NCI-H345 treated with DMSO at 0.1 percent for 48 hours (cell line): Measurements from ENCODE around the gene ACOXL.
A peak's percentile ranks its signal among the peaks of the same experiment; 100 is the strongest.

Experiments used
- DNase-seq: peaks from one replicate; lab custom pipeline; 2025; ENCODE audit not compliant: unreplicated experiment; lab: John Stamatoyannopoulos, UW

Gene ACOXL

DNA sequence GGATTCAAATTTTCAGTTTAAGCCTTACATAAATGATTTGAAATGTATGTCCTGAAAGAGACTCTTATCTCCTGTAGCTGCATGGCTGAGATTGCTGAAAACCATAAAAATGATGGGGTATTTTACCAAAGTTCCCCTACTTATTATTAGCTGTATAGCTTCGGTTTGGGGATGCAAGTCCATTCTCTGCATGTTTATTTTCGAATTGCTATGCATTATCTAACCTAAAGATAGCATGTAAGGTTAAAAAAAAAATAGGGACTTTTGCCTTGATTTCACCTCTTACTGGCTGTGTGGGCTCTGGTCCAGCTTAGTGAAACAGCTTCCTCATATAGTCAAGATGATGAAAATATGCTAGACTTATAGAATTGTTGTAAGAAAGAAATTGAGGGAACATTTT lies 14.0 kb upstream of the ACOXL start:
- DNase-seq, result no peak

DNA sequence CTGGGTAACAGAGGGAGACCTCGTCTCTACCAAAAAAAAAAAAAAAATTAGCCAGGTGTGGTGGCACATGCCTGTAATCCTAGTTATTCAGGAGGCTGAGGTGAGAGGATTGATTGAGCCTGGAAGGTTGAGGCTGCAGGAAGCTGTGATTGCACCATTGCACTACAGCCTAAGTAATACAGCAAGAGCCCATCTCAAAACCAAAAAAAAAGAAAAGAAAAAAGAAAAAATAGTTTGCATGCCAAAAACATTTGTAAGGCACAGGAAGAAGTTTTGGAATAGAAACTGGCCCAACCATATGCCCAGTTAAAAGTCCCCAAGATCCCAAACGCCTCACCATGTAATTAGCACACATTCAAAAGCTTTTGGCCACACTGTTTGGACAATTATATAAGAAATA lies 13.4 kb upstream of the ACOXL start:
- DNase-seq, result no peak

DNA sequence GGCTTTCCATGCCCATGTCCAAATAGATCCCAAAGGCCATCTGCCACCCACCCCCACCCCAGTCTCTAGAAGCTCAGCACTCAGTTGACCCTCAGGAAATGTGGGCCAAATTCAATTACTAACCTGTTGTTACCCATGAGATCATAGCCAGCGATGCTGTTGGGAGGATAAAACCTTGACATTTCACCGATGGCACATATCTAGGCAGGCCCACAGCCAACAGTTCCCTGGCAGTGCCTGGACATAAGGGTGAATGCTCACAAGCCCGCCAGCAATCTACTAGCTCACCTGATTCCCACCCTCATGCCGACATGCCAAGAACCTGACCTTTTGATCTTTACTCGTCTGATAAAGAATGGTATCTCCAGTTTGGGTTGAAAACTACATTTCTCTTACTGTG lies 11.8 kb upstream of the ACOXL start:
- DNase-seq, result no peak

DNA sequence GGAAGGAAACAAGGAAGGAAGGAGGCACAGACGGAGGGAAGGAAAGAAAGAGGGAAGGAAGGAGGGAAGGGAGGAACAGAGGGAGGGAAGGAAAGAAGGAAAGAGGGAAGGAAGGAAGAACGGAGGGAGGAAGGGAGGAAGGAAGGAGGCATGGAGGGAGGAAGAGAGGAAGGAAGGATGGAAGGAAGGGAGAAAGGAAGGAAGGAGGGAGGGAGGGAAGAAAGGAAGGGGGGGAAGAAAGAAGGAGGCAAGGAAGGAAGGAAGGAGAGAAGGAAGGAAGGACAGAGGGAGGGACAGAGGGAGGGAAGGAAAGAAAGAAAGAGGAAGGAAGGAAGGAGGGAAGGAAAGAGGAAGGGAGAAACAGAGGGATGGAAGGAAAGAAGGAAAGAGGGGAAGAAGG lies 7.6 kb upstream of the ACOXL start:
- no peak for DNase-seq

DNA sequence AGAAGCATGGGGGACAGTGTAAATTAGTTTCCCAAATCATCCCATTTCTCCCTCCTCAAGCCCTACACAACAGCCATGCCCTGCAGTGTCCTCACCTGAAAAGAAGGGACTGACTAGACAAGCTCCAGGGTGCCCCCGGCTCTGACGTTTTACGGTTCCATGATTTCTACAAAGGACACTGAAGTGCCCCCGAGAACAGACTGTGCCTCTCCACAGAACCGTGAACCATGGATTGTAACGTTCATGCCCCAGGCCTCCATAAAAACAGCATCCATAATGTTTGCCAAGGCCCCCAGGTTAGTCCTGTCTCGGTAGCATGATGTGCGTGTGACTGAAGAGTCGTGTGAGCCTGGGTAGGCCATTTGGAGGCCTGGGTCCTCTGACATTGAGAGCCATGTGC lies 7.0 kb upstream of the ACOXL start:
- DNase-seq, result no peak

DNA sequence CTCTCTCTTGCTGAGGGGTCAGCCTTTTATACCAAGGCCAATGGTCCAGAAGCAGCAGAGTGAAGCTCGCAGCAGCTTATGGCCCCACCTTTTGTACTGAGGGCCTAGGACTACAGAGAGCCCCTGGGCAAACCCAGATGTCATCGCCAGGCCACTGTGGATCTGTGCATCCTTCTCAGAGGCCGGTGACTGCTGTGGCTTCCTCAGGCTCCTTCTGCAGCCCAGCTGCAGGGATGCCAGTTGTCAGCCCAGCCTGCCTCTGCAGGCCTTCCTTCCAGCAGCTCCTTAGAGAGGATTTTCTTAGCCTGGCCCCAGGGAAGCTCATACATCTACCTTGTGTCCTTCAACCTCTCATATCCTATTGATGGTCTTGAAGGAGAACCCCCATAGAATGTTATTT lies 6.5 kb upstream of the ACOXL start:
- DNase-seq, result no peak

DNA sequence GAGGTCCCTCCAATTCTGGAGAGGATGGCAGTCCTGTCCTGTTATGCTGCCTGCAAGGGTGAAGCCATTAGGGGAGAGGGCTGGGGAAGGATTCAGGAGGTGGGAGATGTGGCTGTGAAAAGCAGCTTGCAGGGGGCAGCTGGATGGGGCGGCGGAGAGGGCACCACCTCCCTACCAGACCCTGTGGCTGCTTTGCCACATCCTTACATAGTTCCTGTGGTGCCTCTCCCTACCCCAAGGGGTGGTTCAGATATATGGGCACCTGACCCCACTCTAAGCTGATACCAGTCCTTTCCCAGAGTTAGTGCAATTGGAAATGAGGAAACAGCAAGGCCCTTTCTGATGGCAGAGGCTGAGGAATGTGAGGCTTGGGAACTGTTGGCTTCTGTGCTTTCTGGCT lies 6.1 kb upstream of the ACOXL start:
- DNase-seq, result no peak

DNA sequence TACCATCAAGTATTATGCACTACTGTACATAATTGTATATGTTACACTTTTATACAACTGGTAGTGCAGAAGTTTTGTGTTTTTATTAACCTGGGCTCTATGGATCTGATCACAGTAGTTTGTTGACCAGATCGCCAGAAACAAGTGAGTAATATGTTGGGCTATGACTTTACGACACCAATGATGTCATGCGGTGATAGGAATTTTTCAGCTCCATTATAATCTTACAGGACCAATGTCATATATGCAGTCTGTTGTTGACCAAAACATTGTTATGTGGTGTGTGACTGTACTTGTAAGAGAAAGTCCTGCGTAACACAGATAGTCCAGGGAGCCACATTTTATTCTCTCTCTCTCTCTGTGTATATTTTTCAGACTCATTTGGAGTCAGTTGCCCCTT lies 4.5 kb upstream of the ACOXL start:
- DNase-seq, result no peak

DNA sequence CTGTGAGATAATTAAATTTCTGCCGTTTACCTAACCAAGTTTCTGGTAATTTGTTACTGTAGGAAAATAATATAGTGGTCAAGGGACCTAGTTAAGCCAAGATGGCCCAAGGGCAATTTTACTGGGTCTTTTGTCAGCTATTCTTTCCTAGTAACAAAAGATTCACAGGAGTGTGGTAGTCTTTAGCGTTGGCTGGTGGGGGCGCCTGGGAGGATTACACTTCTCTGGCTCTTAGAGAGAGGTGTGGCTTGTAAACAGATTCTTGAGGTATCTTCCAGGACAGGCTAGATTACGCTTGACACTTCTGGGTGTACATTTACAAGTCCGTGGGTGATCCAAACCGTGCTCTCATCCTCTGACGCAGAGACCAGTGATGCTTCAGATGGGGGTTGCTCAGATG lies 3.3 kb upstream of the ACOXL start:
- DNase-seq, result no peak

DNA sequence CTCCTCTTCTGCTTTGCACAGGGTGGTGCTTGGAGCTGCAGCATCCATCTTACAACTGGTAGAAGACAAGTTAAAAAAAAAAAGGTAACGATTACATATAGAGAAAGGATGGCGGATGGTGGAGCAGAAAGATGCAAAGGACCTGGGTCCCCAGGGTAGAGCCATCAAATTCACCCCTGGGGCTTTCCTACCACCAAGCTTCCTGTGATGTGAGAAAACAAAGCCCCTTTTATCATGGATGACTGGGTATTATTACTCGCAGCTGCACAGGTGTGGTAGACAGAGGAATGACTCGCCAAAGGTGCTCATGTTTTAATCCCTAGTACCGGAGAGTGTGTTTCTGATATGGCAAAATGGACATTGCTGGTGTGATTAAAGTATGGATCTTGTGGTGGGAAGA lies 1.3 kb upstream of the ACOXL start:
- DNase-seq, result peak; percentile 40

DNA sequence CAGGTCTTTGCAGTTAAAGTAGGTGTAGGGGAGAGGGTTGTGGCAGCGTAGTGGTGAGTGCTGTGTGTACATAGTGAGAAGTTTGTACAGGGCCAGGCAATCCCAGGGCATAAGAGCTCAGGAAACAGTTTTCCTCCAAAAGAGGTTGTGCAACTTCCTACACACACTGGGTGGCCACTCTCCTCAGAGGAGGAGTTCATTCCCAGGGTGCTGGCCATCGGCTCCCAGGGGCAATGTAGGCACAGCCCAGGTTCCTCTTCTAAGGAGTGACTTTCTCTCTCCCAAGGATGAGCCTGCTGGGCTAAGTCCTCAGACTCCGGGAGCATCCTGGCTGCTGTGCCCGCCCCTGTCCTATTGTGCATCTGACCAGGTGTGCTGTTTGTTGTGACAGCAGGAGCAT lies 3.0 kb downstream of the ACOXL start:
- peak; percentile 10 for DNase-seq

DNA sequence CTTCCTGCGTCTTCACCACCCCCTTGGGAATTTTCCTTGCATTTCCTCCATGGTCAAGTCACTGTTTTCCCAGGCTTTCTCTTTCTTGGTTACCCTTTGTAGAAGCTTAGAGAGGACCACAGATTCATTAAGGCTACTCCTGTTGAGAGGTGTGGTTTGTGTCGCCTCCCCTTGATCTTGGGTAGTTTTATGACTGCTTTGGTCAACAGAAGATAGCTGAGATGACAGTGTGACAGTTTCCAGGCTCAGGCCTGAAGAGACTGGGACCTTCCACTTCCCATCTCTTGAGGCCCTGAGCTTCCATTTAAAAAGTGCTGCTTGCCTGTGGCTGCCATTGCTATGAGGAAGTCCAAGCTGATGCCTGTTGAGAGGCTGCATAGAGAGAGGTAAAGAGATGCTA lies 5.4 kb downstream of the ACOXL start:
- DNase-seq, result no peak

DNA sequence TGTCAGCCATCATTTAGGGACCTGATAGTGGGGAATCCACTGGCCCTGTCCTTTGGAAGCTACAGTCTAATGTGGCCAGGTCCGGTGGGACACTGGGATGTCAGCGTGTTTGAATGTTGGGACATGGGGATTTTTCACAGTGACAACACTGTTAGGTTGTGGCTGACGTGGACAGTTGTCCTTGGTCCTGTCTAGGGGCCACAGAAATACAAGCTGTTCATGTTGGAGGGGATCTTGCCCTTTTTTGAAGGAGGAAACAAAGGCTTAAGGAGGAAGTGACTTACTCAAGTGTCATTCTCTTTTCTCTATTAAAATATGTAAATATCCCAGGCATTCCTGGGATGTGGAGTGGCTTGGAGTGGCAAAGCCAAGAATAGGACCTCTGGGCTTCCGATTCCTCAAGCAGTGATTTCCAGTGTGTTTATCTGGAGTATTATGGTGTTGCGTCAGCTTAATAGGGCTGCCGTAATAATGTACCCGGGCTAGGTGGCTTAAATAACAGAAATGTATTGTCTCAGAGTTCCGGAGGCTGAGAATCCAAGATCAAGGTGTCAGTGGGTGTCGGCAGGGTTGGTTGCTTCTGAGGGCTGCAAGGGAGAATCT lies 8.5 kb downstream of the ACOXL start:
- DNase-seq, result no peak

DNA sequence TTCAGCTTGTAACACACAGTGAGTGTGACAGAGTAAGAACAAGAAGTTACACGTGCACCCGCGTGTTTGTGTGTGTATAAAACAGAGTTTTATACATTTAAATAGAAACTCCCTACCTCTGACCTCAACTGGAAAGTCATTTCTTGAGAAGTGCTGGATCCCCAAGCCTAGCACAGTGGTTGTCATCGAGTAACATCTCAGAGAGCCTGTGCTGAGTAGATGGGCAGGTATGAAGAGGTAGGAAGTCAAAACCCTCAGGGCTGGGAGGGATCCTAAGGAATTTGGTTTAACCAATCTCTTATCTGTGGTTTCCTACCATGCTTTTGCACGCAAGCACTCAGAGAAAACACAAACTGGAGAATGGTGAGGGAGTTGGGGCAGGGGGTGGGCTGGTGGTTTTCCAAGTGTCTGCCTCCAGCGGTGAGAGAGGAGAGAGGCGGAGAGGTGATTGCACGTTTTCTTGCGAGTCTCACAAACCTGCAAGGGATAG lies 9.2 kb downstream of the ACOXL start:
- no peak for DNase-seq

DNA sequence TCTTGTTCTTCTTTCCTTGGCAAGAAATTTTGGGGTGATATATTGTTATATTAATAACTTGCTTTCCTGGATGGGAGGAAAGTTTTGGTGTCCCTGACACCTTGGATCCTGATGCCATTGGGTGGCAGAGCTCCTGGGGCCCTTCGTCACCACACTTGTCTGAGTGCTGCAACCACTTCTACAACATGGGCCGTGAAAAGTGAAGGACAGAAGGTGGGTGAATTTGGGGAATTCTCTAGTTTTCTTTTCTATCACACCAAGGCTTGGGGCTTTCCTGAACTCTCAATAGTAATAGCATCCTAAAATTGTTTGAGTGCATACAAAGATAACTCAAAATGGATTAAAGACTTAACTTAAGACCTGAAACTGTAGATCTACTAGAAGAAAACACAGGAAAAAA lies 10.0 kb downstream of the ACOXL start:
- no peak for DNase-seq

DNA sequence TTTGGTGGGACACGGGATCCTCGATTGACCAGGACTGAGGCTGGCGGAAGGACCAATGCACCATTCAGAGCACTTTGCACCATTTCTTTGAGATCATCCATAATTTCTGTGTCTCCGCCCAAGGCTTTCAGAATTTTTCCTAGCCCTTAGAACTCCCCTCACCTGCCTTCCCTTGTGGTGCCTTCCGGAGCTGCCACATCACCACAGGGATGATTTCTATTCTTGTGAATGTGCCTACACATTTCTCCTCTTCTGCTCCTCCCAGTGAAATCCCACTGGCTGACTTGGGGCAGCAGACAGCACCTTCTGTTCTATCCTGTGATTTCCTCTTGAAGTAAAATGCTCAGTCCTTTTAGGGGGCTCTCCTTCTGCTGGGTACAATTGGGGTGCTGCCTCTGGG lies 11.2 kb downstream of the ACOXL start:
- no peak for DNase-seq

DNA sequence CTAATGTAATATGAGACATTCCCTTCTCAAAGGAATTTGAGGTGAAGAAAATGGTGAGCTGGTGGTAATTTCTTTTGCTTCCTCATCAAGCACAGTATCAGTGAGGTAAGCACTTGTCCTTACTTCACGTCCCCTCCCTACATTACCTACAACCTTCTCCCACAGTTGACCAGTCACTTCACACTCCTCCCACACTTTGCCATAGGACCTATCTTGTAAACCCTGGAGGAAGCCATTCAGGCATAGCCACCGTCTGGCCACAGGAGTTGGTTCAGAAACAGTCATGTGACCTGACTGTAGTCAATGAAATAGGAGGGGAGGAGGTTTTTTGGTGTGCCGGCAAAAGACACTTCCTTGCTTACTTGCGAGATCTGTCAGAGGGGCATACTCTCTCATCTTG lies 12.1 kb downstream of the ACOXL start:
- no peak for DNase-seq

DNA sequence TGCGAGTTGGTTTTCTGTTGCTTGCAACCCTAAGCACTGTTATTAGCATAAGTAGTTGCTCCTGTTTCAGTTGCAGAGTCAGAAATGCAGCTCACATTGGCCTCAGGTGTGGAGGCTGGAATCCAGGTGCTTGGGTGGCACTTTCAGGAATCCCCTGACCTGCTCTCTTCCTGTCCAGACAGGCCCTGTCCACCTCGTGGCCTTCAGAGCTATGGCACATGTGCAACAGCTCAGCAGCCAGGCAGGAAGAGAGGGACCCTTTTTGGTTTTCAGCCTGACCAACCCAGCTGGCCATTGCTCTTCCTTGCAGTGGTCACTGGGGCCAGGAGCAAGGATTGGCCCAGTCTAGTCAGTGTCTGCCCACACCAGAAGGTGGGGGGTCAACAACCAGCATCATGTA lies 12.7 kb downstream of the ACOXL start:
- DNase-seq, result no peak

DNA sequence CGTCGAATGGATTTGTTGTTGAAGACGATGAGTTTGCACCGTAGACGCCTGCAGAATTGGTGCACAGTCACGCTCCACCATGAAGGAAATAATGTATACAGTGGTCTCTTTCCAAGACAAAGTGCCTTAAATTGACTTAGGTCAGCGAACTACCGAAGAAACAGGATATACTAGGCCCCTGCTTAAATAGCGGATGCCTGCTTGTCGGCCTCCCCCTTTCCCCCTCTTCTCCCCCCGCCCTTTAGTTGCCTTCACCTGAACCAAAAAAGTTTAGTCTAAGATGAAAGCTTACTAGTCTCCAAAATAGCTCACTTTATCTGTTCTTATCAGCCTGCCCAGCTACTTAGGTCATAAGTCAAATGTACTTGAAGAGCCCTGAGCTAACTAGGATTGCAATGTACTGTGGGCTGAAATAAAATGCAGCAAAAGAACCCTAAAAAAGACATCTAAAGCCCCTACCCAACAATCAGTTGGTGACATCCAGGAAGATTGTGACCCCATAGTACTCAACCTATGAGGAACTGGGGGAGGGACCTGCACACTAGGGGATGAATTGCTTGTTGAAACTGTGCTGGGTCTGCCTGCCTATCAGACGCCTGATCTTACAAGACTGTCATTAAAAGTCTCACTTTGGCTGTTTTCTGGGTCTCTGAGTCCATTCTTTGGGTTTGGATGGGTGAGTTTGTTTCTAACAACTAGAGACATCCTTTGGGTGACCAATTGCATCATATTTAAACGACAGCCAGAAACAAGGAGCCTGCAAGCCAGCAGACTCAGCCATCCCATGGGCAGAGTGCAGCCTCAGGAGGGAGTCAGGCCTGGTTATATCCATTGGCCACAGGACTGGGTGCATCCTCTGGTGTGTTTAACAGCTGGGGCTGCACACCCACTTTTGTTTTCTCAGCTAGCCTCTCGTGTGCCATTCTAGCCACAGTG lies 14.5 kb downstream of the ACOXL start:
- DNase-seq, result no peak

DNA sequence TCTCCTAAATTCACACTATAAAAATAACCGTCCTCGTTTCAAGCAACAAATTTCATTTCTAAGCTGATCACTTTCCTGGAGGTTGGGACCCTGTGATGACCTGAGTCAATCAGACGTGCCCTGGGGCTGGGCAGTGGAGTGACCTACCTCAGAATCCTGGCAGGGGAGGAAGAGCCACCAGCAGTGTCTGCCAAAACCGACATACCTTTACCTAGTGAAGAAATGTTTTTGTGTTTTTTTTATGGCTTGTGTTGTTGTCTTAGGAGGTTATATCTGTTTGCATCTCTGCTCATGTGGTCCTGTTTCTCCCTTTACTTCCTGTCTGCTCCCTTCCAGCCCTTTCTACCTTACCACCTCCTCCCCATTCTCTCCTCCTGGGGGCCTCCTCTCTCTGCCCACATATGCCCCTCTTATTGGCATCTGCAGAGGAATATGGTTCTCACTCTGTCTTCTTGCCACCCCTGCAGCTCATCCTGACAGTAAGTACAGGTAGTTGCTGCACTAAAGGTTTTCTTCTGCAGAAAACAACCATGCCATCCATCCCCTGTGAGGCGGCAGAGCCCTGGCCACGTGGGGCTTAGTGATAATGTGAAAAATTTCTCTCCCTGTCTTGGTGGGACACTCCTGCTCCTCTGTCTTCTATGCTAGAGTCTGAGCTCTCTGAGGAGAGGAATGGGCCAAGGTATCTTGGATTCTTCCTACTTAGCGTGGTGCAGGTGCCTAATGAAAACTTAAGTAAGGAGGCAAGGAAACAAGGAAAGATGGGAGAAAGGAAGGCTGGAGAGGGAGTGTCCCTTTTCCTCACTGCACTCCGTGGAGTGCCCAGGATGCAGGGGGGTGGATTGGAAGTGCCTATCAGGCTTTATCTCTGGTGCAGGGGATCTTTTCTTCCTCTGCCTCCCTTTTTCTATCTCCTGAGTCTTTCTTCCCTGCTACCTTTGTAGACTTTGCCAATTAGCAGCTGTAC lies 15.4 kb downstream of the ACOXL start:
- DNase-seq, result no peak

DNA sequence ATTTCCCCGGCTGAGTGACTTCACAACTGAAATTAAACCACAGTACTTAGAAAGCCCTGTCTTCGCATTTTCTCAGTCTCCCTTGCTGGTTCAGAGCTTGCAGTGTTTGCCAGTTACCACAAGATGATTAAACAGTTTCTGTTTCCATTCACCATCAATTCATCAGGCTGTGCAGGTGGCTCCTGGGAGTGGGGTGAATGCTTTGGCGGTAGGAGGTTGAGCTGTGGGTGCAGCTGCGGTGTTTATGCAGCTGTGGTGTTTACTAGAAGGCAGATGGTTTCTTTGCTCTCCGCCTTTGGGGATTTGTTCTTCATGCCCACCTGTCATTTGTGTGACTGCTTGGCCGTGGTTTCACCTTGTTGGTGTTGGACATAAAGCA lies 16.1 kb downstream of the ACOXL start:
- peak; percentile 89 for DNase-seq

DNA sequence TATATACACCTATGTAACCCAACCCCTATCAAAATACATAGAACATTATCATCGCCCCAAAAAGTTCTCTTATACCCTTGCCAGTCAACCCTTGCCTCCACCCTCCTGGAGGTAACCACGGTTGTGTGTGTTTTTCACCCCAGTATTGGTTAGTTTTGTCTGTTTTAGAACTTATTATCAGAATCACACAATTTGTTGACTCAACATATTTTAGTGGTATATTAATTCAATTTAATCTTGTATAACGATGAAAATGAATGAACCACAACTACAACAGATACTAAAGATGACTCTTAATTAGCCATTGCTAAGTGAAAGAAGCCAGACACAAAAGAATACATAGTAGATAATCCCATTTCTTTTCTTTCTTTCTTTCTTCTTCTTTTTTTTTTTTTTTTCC lies 19.3 kb downstream of the ACOXL start:
- DNase-seq, result no peak
